RWPE1 (cell line): ENCODE data around the gene EFCAB11.
"Not testable (repeated sequence)": the region's sequence is repeated elsewhere in the genome, so short reads cannot be mapped to it uniquely, and the experiment has no call there.

ENCODE experiments used
- CTCF ChIA-PET: fragments of 350-600 bp; sonication (Branson Sonifier 250); formaldehyde crosslinking; extraction: SDS; loops from one replicate; lab custom pipeline; 2021; lab: Yijun Ruan, JAX
- POLR2A ChIA-PET: fragments of 400-600 bp; formaldehyde crosslinking; extraction: SDS; loops from one replicate; lab custom pipeline; 2020; ENCODE audit warnings: antibody characterized with exemption; ENCODE audit not compliant: low non-redundant PET; lab: Yijun Ruan, JAX
- DNase-seq: peaks from one replicate; pipeline ENCODE4 v3.0.0; 2012; ENCODE audit warnings: low spot score
- H3K27ac ChIP-seq: fragments of 450-650 bp; 2 replicates; pipeline ENCODE4 v1.5.1; 2017
- TF ChIP-seq, protein P1 (sequence below): fragments of 450-650 bp; conservative IDR thresholded peaks from 2 replicates; pipeline ENCODE4 v1.5.1; 2017; ENCODE audit warnings: low read depth, mild to moderate bottlenecking

The EFCAB11 gene

GRCh38 chr14:89902881-89903280 is 51.6 kb downstream of the EFCAB11 start:
- no peak overlapping the region for H3K27ac ChIP-seq
- DNase-seq: no peak
- ChIA-PET CTCF (no interaction called here), POLR2A (no interaction called here)
- TF ChIP-seq, protein P1, sequence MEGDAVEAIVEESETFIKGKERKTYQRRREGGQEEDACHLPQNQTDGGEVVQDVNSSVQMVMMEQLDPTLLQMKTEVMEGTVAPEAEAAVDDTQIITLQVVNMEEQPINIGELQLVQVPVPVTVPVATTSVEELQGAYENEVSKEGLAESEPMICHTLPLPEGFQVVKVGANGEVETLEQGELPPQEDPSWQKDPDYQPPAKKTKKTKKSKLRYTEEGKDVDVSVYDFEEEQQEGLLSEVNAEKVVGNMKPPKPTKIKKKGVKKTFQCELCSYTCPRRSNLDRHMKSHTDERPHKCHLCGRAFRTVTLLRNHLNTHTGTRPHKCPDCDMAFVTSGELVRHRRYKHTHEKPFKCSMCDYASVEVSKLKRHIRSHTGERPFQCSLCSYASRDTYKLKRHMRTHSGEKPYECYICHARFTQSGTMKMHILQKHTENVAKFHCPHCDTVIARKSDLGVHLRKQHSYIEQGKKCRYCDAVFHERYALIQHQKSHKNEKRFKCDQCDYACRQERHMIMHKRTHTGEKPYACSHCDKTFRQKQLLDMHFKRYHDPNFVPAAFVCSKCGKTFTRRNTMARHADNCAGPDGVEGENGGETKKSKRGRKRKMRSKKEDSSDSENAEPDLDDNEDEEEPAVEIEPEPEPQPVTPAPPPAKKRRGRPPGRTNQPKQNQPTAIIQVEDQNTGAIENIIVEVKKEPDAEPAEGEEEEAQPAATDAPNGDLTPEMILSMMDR: no peak

DNA sequence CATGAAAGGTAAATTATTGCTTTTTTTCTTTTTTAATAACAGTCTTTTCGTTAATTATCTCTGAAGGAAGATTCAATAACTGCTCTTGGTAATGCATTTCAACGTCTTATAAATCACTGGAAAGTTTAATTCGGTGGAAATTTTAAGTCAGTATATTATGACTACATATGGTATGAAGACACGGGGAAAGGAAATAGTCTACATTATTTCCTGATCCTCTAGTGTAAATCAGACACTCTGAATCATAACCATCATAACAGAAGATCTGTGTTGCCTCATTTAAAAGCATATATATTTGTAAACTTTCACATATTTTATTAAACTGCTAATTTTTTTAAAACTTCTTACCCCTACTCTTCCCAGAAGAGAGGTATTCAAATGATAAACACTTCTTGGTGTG is 53.7 kb downstream of the EFCAB11 start:
- CTCF ChIA-PET: no interaction called here
- no peak overlapping the region for H3K27ac ChIP-seq
- POLR2A ChIA-PET: no interaction called here
- TF ChIP-seq, protein P1: no peak
- DNase-seq: no peak

DNA sequence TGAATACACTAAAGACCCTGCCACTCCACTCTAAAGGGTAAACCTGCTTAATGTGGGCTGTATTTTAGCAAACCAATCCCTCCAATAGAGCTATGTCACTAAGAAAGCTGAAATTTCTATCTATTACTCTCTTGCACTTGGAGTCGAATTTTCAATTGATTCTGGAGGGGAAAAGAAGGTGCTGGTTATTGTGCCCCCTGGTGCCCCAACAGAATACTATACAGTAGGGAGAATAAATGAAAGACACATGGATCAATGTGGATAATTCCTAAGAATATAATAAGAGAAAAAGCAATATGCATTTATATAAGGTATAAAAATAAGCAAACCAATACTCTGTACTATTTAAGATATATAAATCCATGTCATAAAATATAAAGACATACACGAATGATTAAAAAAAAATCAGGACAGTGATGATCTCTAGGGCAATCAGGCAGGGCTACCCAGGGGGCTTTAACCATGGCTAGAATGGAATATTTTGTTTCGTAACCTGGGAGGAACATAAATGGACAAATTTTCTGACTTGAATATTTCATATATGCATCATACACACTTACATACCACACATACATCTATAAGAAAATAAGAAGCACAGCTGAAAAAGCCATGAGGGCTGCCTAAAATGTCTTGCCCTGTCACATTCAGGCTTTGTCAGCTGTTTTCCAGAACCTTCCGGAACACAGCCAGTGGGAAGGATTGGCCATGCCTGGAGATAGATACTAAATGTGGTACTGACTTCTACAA is 54.4 kb downstream of the EFCAB11 start:
- TF ChIP-seq, protein P1: peak; percentile 41
- peak; percentile 22 for DNase-seq

DNA sequence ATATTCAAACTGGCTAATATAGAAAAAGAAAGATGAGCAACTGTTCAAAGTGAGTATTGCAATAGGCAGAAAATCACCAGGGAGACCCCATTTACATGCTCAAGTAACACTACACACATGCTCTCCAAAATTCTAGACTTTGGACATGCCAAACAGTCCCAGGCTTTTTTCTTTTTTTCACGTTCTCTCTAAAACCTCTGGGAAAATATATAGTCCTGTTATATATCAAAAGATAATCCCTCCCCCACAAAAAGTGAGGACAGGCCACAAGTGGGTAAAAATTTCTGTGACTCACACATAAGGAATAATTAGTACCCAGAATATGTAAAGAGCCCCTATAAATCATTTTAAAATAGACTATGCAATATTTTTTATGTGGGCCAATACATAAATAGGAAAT is 55.2 kb downstream of the EFCAB11 start:
- TF ChIP-seq, protein P1: no peak
- ChIA-PET CTCF (interaction anchor here (0.6 to 0.7 kb wide), 3 partner anchors 182 to 507 kb away, joined by 3 to 7 read pairs (median 4); no protein-coding TSS in a partner anchor), POLR2A (no interaction called here)
- DNase-seq: no peak
- H3K27ac ChIP-seq: no peak overlapping the region

More for the DNA sequence above, 54.4 kb downstream of the EFCAB11 start:
- CTCF ChIA-PET: interaction anchor here (0.6 to 0.7 kb wide), 3 partner anchors 183 to 506 kb away, joined by 3 to 7 read pairs (median 4); no protein-coding TSS in a partner anchor
- POLR2A ChIA-PET: no interaction called here
- no peak overlapping the region for H3K27ac ChIP-seq

GRCh38 chr14:89893388-89893787 is 61.1 kb downstream of the EFCAB11 start:
- H3K27ac ChIP-seq, DNase-seq, POLR2A ChIA-PET: not testable (repeated sequence)
- CTCF ChIA-PET: interaction anchor here (0.7 kb wide), 1 partner anchor 589 kb away, joined by 3 read pairs; no protein-coding TSS in a partner anchor

DNA sequence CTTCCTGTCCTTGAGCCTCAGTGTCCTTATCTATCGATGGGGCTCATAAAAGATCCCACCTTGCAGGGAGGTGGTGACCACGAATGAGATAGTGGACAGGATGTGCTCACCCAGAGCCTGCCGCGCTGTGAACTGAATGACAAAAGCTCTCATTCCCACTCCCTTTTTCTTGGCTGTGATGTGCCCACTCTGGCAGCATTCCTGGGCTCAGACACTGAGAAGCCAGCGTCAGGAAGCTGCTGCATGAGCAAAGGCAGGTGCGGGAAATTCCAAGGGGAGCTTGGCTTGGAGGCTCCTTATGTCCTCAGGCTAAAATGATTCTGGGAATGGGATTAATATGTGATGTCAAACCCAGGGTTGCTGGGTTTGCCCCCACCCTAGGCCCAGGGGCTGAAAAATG is 61.6 kb downstream of the EFCAB11 start:
- CTCF ChIA-PET: interaction anchor here (0.7 kb wide), 1 partner anchor 589 kb away, joined by 3 read pairs; no protein-coding TSS in a partner anchor
- DNase-seq: no peak

DNA sequence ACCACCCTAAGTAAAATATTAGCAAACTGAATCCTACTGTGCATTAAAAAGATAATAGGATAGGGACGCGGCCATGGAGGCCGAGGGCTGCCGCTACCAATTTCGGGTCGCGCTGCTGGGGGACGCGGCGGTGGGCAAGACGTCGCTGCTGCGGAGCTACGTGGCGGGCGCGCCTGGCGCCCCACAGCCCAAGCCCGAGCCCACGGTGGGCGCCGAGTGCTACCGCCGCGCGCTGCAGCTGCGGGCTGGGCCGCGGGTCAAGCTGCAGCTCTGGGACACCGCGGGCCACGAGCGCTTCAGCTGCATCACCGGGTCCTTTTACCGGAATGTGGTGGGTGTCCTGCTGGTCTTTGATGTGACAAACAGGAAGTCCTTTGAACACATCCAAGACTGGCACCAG is 62.8 kb downstream of the EFCAB11 start:
- H3K27ac ChIP-seq, DNase-seq, POLR2A ChIA-PET, CTCF ChIA-PET: not testable (repeated sequence)

More for the DNA sequence above, 61.6 kb downstream of the EFCAB11 start:
- no peak overlapping the region for H3K27ac ChIP-seq
- POLR2A ChIA-PET: no interaction called here
- TF ChIP-seq, protein P1: no peak
